Smooth muscle cell (in vitro differentiated cells): ENCODE data around the gene GMDS. TPM values are rescaled to one million over a fixed set of nuclear protein-coding genes. Genes with fewer than 3 reads are reported as not detected.

Experiments
- DNase-seq: peaks from one replicate; lab custom pipeline; 2025; ENCODE audit not compliant: unreplicated experiment; lab: John Stamatoyannopoulos, UW
- H2AFZ ChIP-seq: fragments of 200-600 bp; sonication (generic); 2 replicates; pipeline ENCODE4 v1.6.0; 2016; ENCODE audit warnings: antibody characterized with exemption, low read depth, mild to moderate bottlenecking
- H3F3A ChIP-seq: fragments of 200-600 bp; sonication (generic); 2 replicates; pipeline ENCODE4 v1.6.0; 2017; ENCODE audit warnings: antibody characterized with exemption, low read depth
- H3K27ac ChIP-seq: fragments of 200-600 bp; sonication (generic); 2 replicates; pipeline ENCODE4 v1.5.1; 2016; ENCODE audit warnings: low read depth, mild to moderate bottlenecking
- H3K27me3 ChIP-seq: fragments of 200-600 bp; sonication (generic); 2 replicates; pipeline ENCODE4 v1.6.1; 2016; ENCODE audit warnings: low read depth, mild to moderate bottlenecking
- H3K36me3 ChIP-seq: fragments of 200-600 bp; sonication (generic); 2 replicates; pipeline ENCODE4 v1.5.1; 2016; ENCODE audit warnings: low read depth
- H3K4me1 ChIP-seq: fragments of 200-600 bp; sonication (generic); 2 replicates; pipeline ENCODE4 v1.5.1; 2016; ENCODE audit warnings: low read depth
- H3K4me2 ChIP-seq: fragments of 200-600 bp; sonication (generic); 2 replicates; pipeline ENCODE4 v1.6.0; 2016; ENCODE audit warnings: mild to moderate bottlenecking
- H3K4me3 ChIP-seq: fragments of 200-600 bp; sonication (generic); 2 replicates; pipeline ENCODE4 v1.5.1; 2016; ENCODE audit warnings: mild to moderate bottlenecking
- H3K79me2 ChIP-seq: fragments of 200-600 bp; sonication (generic); 2 replicates; pipeline ENCODE4 v1.6.0; 2016; ENCODE audit warnings: low read depth, mild to moderate bottlenecking
- H3K9ac ChIP-seq: fragments of 200-600 bp; sonication (generic); 2 replicates; pipeline ENCODE4 v1.6.0; 2016; ENCODE audit warnings: low read depth
- H3K9me3 ChIP-seq: fragments of 200-600 bp; sonication (generic); replicated peaks from 2 replicates; pipeline ENCODE4 v1.5.1; 2016; ENCODE audit warnings: low read depth
- H4K20me1 ChIP-seq: fragments of 200-600 bp; sonication (generic); 2 replicates; pipeline ENCODE4 v1.6.0; 2016; ENCODE audit warnings: low read depth
- WGBS: methylation state at CpG from one replicate; pipeline ENCODE4 v1.1.7; 2016; ENCODE audit warnings: low lambda C conversion rate; 5-methylcytosine and 5-hydroxymethylcytosine counted together
- polyA plus RNA-seq: library from polyadenylated mRNA; unstranded; fragments of >200 nt; fragmentation: Nextera tagmentation; extraction: Ambion mirVana; gene quantifications from 2 replicates; pipeline ENCODE4 v1.2.1, GENCODE V29; 2016
- total RNA-seq: library from RNA; depleted of rRNA; stranded (reverse); fragments of >200 nt; gene quantifications from 2 replicates; pipeline ENCODE4 v1.2.3, GENCODE V29; 2014
- TF ChIP-seq, protein P1 (sequence below): fragments of 200-600 bp; sonication (generic); IDR thresholded peaks from 2 replicates; pipeline ENCODE4 v1.5.1; 2017; ENCODE audit warnings: borderline replicate concordance, mild to moderate bottlenecking, antibody characterized with exemption; ENCODE audit not compliant: insufficient read depth, poor library complexity, severe bottlenecking

GMDS gene
- total and polyA plus RNA-seq, 2 experiments from 2014 or later, result 3.7 to 8.5 TPM

DNA sequence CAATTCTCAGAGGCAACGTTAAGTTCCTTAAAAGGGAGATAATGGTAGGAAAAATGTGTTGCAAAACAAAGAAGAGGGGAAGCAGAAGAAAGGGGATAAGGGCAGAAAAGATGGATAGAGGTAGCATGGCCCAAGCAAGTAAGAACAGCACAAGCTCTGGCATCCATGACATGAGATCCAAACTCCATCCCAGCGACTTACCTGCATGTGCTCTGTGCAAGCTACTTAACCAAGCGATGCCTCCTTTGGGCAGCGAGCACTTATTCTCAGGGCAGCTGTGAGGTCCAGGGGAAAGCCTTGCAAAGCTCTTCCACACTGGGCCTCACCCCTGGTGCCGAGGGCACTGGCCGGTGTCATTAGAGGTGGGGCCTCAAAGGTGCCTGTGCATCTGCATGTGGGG, 340.5 kb downstream of the GMDS start:
- 92% methylated on average over 6 of the region's 6 CpGs for WGBS
- Histone ChIP-seq H3K4me1 (peaks cover 15% of the 10 kb centered on the region), H3K4me2 (no peak overlapping the region), H3F3A (no peaks in the 10 kb centered on the region), H3K27ac (no peak overlapping the region), H3K27me3 (peaks cover 3% of the 10 kb centered on the region), H4K20me1 (no peaks in the 10 kb centered on the region), H3K9me3 (no peaks in the 10 kb centered on the region), H2AFZ (no peak overlapping the region), H3K9ac (no peak overlapping the region), H3K4me3 (no peak overlapping the region), H3K36me3 (no peaks in the 10 kb centered on the region), H3K79me2 (no peaks in the 10 kb centered on the region)
- TF ChIP-seq, protein P1, sequence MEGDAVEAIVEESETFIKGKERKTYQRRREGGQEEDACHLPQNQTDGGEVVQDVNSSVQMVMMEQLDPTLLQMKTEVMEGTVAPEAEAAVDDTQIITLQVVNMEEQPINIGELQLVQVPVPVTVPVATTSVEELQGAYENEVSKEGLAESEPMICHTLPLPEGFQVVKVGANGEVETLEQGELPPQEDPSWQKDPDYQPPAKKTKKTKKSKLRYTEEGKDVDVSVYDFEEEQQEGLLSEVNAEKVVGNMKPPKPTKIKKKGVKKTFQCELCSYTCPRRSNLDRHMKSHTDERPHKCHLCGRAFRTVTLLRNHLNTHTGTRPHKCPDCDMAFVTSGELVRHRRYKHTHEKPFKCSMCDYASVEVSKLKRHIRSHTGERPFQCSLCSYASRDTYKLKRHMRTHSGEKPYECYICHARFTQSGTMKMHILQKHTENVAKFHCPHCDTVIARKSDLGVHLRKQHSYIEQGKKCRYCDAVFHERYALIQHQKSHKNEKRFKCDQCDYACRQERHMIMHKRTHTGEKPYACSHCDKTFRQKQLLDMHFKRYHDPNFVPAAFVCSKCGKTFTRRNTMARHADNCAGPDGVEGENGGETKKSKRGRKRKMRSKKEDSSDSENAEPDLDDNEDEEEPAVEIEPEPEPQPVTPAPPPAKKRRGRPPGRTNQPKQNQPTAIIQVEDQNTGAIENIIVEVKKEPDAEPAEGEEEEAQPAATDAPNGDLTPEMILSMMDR, result no peak
- DNase-seq, result no peak

DNA sequence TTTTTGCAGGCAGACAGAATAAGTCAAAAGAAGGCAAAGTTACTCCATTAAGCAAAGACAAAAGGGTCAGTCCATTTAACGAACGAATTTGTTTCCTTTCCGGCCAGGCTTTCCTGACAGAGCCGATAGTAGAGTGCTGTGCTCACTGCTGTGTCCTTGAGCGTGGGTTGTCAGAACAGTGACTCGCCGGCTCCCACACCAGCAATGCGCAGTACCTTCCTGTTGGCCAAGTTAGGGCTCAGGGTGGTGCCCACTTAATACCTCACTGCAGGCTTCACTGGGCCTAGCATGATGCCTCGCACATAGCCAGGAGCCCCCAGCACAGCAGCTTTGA, 341.0 kb downstream of the GMDS start:
- Histone ChIP-seq H3K27me3 (peaks cover 3% of the 10 kb centered on the region), H3K36me3 (no peaks in the 10 kb centered on the region), H3K4me2 (no peak overlapping the region), H3K9ac (no peak overlapping the region), H3K4me3 (no peak overlapping the region), H3K9me3 (no peaks in the 10 kb centered on the region), H3F3A (no peaks in the 10 kb centered on the region), H3K4me1 (peaks cover 15% of the 10 kb centered on the region), H4K20me1 (no peaks in the 10 kb centered on the region), H3K79me2 (no peaks in the 10 kb centered on the region), H2AFZ (no peak overlapping the region), H3K27ac (no peak overlapping the region)
- TF ChIP-seq, protein P1, result no peak
- DNase-seq, result no peak
- 75% methylated on average over 8 of the region's 9 CpGs for WGBS

DNA sequence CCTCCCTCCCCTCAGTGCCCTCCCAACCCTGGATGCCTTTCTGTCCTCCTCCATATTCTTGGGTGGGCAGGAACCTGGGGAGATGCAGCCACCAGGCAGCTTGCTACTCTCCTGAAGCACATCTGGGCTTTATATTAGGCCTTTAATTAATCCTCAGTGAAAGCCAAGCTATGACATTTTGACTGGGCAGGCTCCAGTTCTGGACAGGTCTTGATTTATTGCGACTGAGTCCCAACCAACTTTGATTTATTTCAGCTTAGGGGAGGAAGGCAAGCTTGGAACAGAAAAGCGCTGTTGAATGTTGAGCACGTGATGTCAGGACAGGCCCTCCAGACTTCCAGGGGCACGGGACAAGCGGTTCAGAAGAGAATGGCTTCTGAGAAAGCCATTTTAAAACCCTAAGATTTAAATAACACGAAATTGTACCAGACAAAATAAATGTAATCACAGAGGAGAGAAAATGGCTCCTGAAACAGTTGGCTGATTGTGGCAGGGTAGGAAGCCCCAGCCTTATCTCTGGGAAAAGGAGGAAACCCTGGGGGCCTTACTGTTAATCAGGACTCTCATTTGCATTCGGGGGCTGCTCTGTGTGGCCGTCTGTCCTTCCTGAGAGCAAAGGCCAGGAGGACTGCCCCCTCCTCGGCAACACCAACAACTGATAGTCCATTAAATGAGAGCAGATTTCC, 341.5 kb downstream of the GMDS start:
- no peak overlapping the region for H3K27ac ChIP-seq
- no peak for DNase-seq

More for the DNA sequence above, 341.5 kb downstream of the GMDS start:
- H3K27me3 ChIP-seq, result peaks cover 3% of the 10 kb centered on the region
- no peaks in the 10 kb centered on the region for H3F3A ChIP-seq
- no peak overlapping the region for H3K4me3 ChIP-seq
- no peaks in the 10 kb centered on the region for H3K36me3 ChIP-seq
- WGBS, result 59% methylated on average over 9 of the region's 9 CpGs
- no peaks in the 10 kb centered on the region for H3K79me2 ChIP-seq
- H3K4me2 ChIP-seq, result no peak overlapping the region
- H3K9ac ChIP-seq, result no peak overlapping the region
- H4K20me1 ChIP-seq, result no peaks in the 10 kb centered on the region
- peaks cover 15% of the 10 kb centered on the region for H3K4me1 ChIP-seq
- H2AFZ ChIP-seq, result no peak overlapping the region
- H3K9me3 ChIP-seq, result no peaks in the 10 kb centered on the region
- TF ChIP-seq, protein P1, result no peak
